Measurements from ENCODE around the gene SERP1.

GRCh38 chr3:150504483-150504882 is 41.8 kb downstream of the SERP1 start:
- TF ChIP-seq CTBP1 (IDR thresholded peaks at IDR 0.05; ENCODE audit: borderline replicate concordance) (no peak), BHLHE40 (IDR thresholded peaks at IDR 0.05; ENCODE audit: borderline replicate concordance) (no peak), SP1 (IDR thresholded peaks at IDR 0.05) (no peak), FOXK2 (IDR thresholded peaks at IDR 0.05) (no peak)
